PC-9 (cell line): Measurements from ENCODE around the gene PHC2.

Experiments
- CTCF ChIP-seq: fragments of 200-600 bp; sonication (generic); conservative IDR thresholded peaks from 2 replicates; pipeline ENCODE4 v1.6.1; 2017; ENCODE audit warnings: mixed run types, antibody characterized with exemption, mild to moderate bottlenecking, moderate library complexity
- EZH2 ChIP-seq: fragments of 200-600 bp; sonication (generic); IDR thresholded peaks from 2 replicates; pipeline ENCODE4 v1.8.0; 2017; ENCODE audit warnings: antibody characterized with exemption, low read depth

- TF ChIP-seq CTCF (no peak), EZH2 (no peak)
Observed at GRCh38 chr1:33286451-33287185, 144.3 kb downstream of the PHC2 start.
